Right hindlimb (tissue), 1 donor: ENCODE data around the gene SMCR8.
"Not testable (repeated sequence)": the region's sequence is repeated elsewhere in the genome, so short reads cannot be mapped to it uniquely, and the experiment has no call there.

ENCODE experiments used
- DNase-seq: peaks from one replicate; pipeline ENCODE4 v3.0.0-alpha.2; 2018

Gene SMCR8

DNA sequence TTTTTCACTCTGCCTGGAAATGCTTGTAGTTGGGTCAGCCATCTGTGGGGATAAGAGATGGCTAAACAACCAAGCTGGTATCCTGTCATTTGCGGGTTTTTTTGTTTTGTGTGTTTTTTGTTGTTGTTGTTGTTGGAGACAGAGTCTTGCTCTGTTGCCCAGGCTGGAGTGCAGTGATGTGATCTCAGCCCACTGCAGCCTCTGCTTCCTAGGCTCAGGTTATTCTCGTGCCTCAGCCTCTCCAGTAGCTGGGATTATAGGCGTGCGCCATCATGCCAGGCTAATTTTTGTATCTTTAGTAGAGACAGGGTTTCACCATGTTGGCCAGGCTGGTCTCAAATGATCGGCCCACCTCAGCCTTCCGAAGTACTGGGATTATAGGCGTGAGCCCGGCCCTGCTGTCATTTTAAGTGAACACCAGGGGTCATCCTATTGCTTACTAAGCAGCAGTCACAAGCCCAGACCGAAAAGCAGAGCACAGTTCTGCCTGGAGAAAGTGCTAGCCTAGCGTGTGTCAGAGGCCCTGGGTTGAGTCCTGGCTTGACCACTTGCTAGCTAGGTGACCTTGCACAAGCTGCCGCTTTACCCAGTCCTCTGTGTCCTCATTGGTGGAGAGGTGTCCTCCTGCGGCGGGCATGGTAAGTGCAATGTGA lies 4.6 kb downstream of the SMCR8 start:
- DNase-seq: peak; percentile 56

- no peak for DNase-seq
These were observed 5.2 kb downstream of the SMCR8 start for GRCh38 chr17:18320301-18320700.

DNA sequence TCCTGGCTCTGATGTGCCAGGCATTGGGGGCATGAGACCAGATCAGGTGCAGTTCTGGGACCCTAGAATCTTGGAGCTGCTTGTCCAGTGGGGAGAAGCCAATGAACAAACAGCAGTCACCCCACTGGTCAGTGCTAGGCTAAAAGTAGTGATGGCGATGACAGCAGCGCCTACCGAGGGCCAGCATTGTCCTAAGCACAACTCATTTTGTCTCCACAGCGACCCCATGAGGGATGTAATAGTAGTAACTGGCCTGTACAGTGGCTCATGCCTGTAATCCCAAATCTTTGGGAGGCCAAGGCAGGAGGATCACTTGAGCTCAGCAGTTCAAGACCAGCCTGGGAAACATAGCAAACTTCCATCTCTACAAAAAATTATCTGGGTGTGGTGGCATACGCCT lies 6.2 kb downstream of the SMCR8 start:
- DNase-seq: no peak

GRCh38 chr17:18322522-18322921 lies 7.4 kb downstream of the SMCR8 start:
- no peak for DNase-seq

- DNase-seq: no peak
These were observed 7.9 kb downstream of the SMCR8 start for GRCh38 chr17:18323007-18323406.

GRCh38 chr17:18323507-18324139 lies 8.5 kb downstream of the SMCR8 start:
- no peak for DNase-seq

DNA sequence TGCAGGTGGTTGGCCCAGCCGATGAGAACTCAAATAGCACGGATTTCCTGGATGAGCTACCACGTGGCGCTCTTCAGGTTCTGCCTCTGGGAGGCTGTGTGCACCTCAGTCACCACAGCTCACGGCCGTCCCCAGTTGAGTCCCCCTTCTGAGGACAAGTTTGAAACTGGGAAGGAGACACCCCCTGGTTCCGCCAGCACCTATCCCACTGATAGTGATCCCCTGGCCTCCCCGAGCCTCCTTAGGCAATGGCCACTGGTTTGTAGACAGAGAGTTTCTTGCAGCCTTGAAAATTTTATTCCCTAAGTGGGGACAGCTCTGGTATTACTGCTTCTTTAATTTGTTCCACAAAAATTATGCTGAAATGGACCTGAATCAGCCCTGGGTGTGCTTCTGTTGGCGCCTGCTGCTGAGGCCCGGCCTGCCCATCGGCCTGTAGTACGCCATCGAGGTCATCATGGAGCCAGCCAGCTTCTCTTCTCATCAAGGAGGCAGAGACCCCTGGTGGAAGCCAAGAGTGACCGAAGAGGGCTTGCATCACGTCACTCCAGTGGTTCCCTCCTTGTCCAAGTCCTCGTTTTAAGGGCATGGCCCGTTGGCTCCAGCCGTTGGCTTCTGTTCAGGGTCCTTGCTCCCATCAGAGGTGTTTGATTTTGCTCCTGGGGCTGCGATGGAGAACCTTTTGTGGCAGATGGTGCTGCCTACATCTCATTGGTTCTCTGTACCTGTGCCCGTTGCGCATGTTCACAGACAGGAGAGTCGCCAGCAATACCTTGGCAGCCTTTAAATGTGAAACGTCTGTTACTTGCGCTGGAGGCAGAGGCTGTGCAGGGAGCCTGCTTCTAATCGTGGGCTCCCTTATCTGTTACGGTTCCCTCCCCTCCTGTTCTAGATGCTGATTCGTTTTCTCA lies 9.3 kb downstream of the SMCR8 start:
- DNase-seq: no peak

- DNase-seq: no peak
These were observed 10.9 kb downstream of the SMCR8 start for GRCh38 chr17:18326039-18326438.

GRCh38 chr17:18326572-18326971 lies 11.5 kb downstream of the SMCR8 start:
- DNase-seq: no peak

GRCh38 chr17:18327093-18327492 lies 12.0 kb downstream of the SMCR8 start:
- no peak for DNase-seq

GRCh38 chr17:18327556-18327955 lies 12.5 kb downstream of the SMCR8 start:
- no peak for DNase-seq

DNA sequence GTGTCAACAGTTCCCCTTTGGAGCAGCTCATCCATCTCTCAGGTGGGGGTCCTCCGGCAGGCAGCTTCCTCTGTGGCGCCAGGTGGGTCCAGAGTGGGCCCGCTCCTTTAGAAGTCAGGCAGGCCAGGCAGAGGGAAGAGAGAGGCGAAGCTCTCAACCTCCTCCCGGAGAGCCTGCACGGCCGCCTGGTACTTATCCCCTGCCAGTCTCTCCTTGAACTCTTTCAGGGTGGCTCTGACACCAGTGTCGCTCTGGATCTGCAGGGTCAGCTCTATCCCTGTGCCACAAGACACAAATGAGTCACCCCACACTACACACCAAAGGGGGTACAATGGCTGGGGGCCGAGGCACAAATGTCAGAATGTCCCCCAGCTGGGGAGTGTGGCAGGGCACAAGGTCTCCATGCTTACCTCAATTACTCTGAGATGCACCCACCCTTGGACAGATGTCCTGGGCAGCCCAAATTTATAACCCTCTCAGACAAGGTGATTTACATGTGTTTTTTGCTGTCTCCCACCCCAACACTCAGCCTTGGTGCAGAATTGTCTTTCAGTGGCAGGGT lies 13.6 kb downstream of the SMCR8 start:
- DNase-seq: no peak

DNA sequence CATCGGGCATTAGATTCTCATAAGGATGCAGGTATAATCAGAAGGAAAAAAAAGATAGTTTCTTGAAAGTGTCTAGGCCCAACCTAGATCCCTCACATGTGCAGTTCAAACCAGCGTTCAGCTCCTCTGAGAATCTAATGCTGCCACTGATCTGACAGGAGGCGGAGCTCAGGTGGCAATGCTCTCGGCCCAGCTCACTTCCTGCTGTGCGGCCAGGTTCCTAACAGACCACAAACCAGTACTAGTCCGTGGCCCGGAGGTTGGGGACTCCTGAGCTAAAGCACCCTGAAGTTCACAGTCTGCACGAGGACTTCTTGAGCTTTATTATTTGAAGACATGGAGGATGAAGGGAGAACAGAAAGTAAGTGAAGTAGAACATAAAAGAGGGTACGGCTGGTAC lies 16.8 kb downstream of the SMCR8 start:
- no peak for DNase-seq

DNA sequence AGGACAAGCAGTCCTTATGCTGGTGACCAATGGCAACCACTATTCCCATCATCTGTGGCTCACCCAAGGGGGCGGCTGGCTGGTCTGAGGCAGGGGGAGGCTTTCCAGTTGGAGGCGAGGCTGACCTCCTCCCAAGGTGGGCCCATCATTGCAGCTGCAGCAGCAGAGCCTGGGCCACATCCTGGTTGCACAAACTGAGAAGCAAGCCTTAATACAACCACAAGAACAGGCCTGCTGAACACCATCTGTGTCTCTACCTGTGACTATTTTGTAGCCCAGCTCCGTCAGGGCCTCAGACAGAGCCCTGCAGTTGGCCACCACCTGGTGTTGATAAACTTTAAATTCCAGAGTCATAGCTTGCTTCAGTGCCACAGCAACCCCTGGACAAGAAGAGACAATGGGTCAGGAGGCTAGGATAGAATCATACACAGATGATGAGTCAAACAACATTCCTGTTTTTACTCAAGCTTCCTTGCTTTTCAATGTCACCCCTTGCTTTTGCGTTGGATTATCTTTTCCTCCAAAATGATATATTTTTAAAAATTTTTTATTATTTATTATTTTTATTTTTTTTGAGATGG lies 17.9 kb downstream of the SMCR8 start:
- DNase-seq: no peak

GRCh38 chr17:18338158-18338557 lies 23.1 kb downstream of the SMCR8 start:
- DNase-seq: not testable (repeated sequence)

GRCh38 chr17:18339933-18340332 lies 24.8 kb downstream of the SMCR8 start:
- no peak for DNase-seq

GRCh38 chr17:18344021-18344420 lies 28.9 kb downstream of the SMCR8 start:
- DNase-seq: no peak

- no peak for DNase-seq
These were observed 38.4 kb downstream of the SMCR8 start for GRCh38 chr17:18353541-18353940.

DNA sequence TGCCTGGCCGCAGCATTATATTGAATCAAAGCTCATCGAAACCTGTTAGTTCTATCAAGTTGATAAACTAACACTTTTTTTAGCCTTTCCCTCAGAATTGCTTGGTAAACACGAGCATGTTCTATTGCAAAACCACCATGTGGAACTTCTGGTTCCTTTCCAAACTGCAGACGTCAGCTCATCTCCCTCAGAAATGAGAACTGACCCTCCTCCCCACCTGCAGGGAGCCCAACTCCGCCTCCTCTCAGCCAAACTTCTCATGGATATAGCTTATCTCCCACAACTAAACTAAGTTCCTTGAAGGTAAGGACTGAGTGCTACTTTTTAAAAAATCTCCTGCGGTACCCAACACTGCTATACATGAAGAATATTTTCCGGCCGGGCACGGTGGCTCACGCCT lies 41.5 kb downstream of the SMCR8 start:
- no peak for DNase-seq

GRCh38 chr17:18360518-18360917 lies 45.4 kb downstream of the SMCR8 start:
- DNase-seq: no peak

DNA sequence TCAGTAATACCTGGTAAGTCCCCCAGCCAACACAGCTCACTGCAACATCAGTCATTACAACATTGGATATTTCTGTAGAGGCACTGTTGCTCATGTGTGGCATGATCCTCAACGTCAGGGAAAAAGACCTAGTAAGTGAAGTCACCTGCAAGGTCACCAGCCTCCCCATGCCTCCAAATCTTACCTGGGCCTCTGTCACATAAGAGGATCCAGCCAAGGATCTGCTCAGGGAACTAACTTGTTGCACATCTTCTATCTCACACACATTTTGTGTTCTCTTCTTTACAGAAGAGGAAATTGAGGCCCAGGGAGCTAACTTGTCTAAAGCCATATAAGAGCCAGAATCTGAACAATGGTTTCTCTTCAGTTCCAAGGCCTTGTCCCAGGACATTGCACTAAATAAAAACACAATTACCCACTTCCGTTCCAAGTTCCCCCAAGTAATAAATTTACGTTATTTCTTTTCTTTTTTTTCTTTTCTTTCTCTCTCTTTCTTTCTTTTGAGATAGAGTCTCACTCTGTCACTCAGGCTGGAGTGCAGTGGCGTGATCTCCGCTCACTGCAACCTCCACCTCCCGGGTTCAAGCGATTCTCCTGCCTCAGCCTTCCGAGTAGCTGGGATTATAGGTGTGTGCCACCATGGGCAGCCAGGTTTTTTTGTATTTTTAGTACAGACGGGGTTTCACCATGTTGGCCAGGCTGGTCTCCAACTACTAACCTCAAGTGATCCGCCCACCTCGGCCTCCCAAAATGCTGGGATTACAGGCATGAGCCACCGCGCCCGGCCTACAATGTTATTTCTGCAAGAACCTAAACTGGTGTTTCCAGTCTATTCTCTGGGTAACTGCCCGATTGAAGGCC lies 47.0 kb downstream of the SMCR8 start:
- no peak for DNase-seq

GRCh38 chr17:18362698-18363100 lies 47.6 kb downstream of the SMCR8 start:
- peak; percentile 57 for DNase-seq
